ENCODE measurements around the gene ZBTB7C. TPM values are rescaled to one million over a fixed set of nuclear protein-coding genes. Genes with fewer than 3 reads are reported as not detected.

The ZBTB7C gene
- total and polyA plus RNA-seq, 9 of the 15 experiments (the other 6 are each of a cell fraction or from before 2014, with no cell fraction given): not detected

DNA sequence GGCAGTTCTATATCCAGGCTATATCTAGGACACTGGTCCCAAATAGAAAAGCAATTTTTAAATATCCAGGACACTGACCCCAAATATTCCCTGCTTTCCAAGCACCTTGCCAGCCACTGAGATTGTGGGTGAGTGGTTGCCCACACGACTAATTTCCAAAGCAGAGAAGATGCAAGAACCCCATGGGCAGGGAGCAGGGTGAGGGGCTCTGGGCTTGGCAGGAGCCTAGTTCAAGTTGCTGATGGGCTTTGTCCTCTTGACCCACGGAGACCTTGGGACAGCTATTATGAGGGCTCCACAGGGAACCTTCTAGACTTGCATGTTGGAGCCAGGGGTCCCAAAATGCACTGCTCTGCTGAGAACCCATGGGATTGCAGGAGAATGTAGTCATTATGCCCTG lies 332.7 kb downstream of the ZBTB7C start (continued):
- TF ChIP-seq ZNF263 (CRISPR knock-in tag; IDR thresholded peaks at IDR 0.05; ENCODE audit: borderline replicate concordance) (no peak), USF2 (CRISPR knock-in tag; IDR thresholded peaks at IDR 0.05) (no peak), CCNT2 (IDR thresholded peaks at IDR 0.05; ENCODE audit: borderline replicate concordance, extremely low read depth, insufficient read length, low read depth, low read length) (no peak), BRF2 (IDR thresholded peaks at IDR 0.05; ENCODE audit: borderline replicate concordance, insufficient read depth, insufficient read length) (no peak)

- 0% methylated on average over 7 of the region's 10 CpGs for WGBS (ENCODE audit: insufficient coverage, low coverage, missing lambda C conversion rate)
- Histone ChIP-seq H3K79me2 (ENCODE audit: control insufficient read depth, insufficient read depth, low read length) (no peaks in the 10 kb centered on the region), H4K20me1 (replicated peaks; ENCODE audit: control insufficient read depth, insufficient read depth, low read length) (no peaks in the 10 kb centered on the region; the same call in 1 of the 2 replicates), H3K9me1 (ENCODE audit: control insufficient read depth, insufficient read depth, low read length) (no peaks in the 10 kb centered on the region), H3K27me3 (ENCODE audit: control insufficient read depth in 2 of 2, insufficient read depth in 2 of 2, low read length in 2 of 2) (peaks cover 2 to 29% of the 10 kb centered on the region in 2 experiments; a peak in 4 of 5 replicates), H3K4me2 (ENCODE audit: insufficient read depth, low read length) (no peak overlapping the region), H3K4me3 (no peak overlapping the region), H3K36me3 (ENCODE audit: control insufficient read depth, insufficient read depth, low read length) (no peaks in the 10 kb centered on the region), H2AFZ (ENCODE audit: low read depth, low read length) (no peak overlapping the region), H3K27ac (ENCODE audit: extremely low read depth, low read depth, low read length) (no peak overlapping the region), H3K9ac (ENCODE audit: insufficient read depth in 1 of 2, low read depth in 2 of 2, low read length in 2 of 2) (no peak overlapping the region), H3K9me3 (replicated peaks; ENCODE audit: control insufficient read depth, insufficient read depth, low read depth, low read length) (no peaks in the 10 kb centered on the region), H3K4me1 (replicated peaks in 1 of 2; ENCODE audit: control insufficient read depth in 2 of 2, insufficient read depth in 2 of 2, low read length in 2 of 2) (no peaks in the 10 kb centered on the region; a peak in 1 of 5 replicates)
- intact Hi-C loops (cut with micrococcal nuclease): no loop called here
- DNase-seq (ENCODE audit: extremely low read depth in 1 of 4, low spot score in 3 of 4) (no peak), FAIRE-seq (no peak), ATAC-seq (no peak)
- CTCF ChIA-PET (ENCODE audit: low intra/inter-chr PET ratio): no interaction called here
- in situ Hi-C loops (cut with MboI): no loop called here
- TF ChIP-seq USF2 (CRISPR knock-in tag; IDR thresholded peaks at IDR 0.05) (no peak), PHB2 (IDR thresholded peaks at IDR 0.05; ENCODE audit: low read depth) (no peak), ZNF696 (CRISPR knock-in tag; conservative IDR thresholded peaks at IDR 0.05) (no peak), COPS2 (conservative IDR thresholded peaks at IDR 0.05) (no peak), CTBP1 (IDR thresholded peaks at IDR 0.05; ENCODE audit: borderline replicate concordance) (no peak), ESRRB (CRISPR knock-in tag; IDR thresholded peaks at IDR 0.05; ENCODE audit: borderline replicate concordance) (no peak), POLR2H (tag; IDR thresholded peaks at IDR 0.05; ENCODE audit: low read depth) (no peak), MBD2 (IDR thresholded peaks at IDR 0.05; ENCODE audit: borderline replicate concordance, low read depth) (no peak), PHF8 (IDR thresholded peaks at IDR 0.05; ENCODE audit: borderline replicate concordance, low read length) (no peak), ZNF197 (CRISPR knock-in tag; IDR thresholded peaks at IDR 0.05; ENCODE audit: low read depth) (no peak), SNIP1 (IDR thresholded peaks at IDR 0.05; ENCODE audit: low read depth) (no peak)
- TF ChIP-seq, protein P1, sequence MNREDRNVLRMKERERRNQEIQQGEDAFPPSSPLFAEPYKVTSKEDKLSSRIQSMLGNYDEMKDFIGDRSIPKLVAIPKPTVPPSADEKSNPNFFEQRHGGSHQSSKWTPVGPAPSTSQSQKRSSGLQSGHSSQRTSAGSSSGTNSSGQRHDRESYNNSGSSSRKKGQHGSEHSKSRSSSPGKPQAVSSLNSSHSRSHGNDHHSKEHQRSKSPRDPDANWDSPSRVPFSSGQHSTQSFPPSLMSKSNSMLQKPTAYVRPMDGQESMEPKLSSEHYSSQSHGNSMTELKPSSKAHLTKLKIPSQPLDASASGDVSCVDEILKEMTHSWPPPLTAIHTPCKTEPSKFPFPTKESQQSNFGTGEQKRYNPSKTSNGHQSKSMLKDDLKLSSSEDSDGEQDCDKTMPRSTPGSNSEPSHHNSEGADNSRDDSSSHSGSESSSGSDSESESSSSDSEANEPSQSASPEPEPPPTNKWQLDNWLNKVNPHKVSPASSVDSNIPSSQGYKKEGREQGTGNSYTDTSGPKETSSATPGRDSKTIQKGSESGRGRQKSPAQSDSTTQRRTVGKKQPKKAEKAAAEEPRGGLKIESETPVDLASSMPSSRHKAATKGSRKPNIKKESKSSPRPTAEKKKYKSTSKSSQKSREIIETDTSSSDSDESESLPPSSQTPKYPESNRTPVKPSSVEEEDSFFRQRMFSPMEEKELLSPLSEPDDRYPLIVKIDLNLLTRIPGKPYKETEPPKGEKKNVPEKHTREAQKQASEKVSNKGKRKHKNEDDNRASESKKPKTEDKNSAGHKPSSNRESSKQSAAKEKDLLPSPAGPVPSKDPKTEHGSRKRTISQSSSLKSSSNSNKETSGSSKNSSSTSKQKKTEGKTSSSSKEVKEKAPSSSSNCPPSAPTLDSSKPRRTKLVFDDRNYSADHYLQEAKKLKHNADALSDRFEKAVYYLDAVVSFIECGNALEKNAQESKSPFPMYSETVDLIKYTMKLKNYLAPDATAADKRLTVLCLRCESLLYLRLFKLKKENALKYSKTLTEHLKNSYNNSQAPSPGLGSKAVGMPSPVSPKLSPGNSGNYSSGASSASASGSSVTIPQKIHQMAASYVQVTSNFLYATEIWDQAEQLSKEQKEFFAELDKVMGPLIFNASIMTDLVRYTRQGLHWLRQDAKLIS (CRISPR knock-in tag; IDR thresholded peaks at IDR 0.05): no peak
- POLR2A ChIA-PET: interaction anchor here (0.6 to 0.7 kb wide), 2 partner anchors 9 to 58 kb away, joined by 3 read pairs; no protein-coding TSS in a partner anchor
- no TSS peak for BruUV-seq (replicated peaks)
Measured at GRCh38 chr18:48075707-48076093, 333.5 kb downstream of the ZBTB7C start.

Measured in K562 (cell line).